DOHH2 (cell line): ENCODE results near the gene PCDHB13.

Experiments
- CTCF ChIP-seq: fragments of 200-600 bp; sonication (generic); IDR thresholded peaks from one replicate; pipeline ENCODE4 v1.5.1; 2014; ENCODE audit warnings: antibody characterized with exemption, mild to moderate bottlenecking, low read depth, low read length; ENCODE audit not compliant: poor library complexity, severe bottlenecking
- EZH2phosphoT487 ChIP-seq: fragments of 200-600 bp; sonication (generic); IDR thresholded peaks from 2 replicates; pipeline ENCODE4 v1.6.1; 2017; ENCODE audit warnings: borderline replicate concordance, mild to moderate bottlenecking, antibody characterized with exemption, low read length, moderate library complexity, mixed read lengths

GRCh38 chr5:141196363-141196762 is 17.4 kb upstream of the PCDHB13 start:
- TF ChIP-seq CTCF = no peak
- TF ChIP-seq EZH2phosphoT487 = no peak
